Spleen (tissue), 11 donors: ENCODE results near the gene DYRK1A. TPM values are rescaled to one million over a fixed set of nuclear protein-coding genes. Genes with fewer than 3 reads are reported as not detected.
A peak's percentile ranks its signal among the peaks of the same experiment; 100 is the strongest.

Experiments used
- DNase-seq: peaks from one replicate; pipeline ENCODE4 v3.0.0-alpha.2; 2020
- H3K27ac ChIP-seq, 8 donors: fragments of 200-600 bp; sonication (generic) in 7 of 8; 1 replicate in 4 of 8; 2 replicates in 4 of 8; pipeline versions ENCODE4 v1.5.0 to v1.8.0; 2016 to 2021; ENCODE audit warnings: inconsistent platforms in 4 of 8, mild to moderate bottlenecking in 4 of 8, moderate library complexity in 1 of 8
- H3K27me3 ChIP-seq, 7 donors: fragments of 200-600 bp; sonication (generic) in 6 of 7; replicated peaks in 1 of 7; 1 replicate in 4 of 7; 2 replicates in 3 of 7; pipeline versions ENCODE4 v1.5.0 to v1.8.0; 2016 to 2021; ENCODE audit warnings: inconsistent platforms in 3 of 7, mild to moderate bottlenecking in 1 of 7
- H3K36me3 ChIP-seq, 6 donors: fragments of 200-600 bp; sonication (generic) in 5 of 6; 1 replicate in 4 of 6; 2 replicates in 2 of 6; pipeline versions ENCODE4 v1.5.0 to v1.8.0; 2016 to 2021; ENCODE audit warnings: inconsistent platforms in 2 of 6
- H3K4me1 ChIP-seq, 6 donors: fragments of 200-600 bp; sonication (generic) in 5 of 6; 1 replicate in 3 of 6; 2 replicates in 3 of 6; pipeline versions ENCODE4 v1.5.0 to v1.8.0; 2016 to 2021; ENCODE audit warnings: inconsistent platforms in 3 of 6
- H3K4me3 ChIP-seq, 8 donors: fragments of 200-600 bp; sonication (generic) in 7 of 8; 1 replicate in 4 of 8; 2 replicates in 4 of 8; pipeline versions ENCODE4 v1.5.0 to v1.8.0; 2016 to 2021; ENCODE audit warnings: inconsistent platforms in 4 of 8, mild to moderate bottlenecking in 4 of 8, moderate library complexity in 2 of 8
- H3K9me3 ChIP-seq, 8 donors: fragments of 200-600 bp; sonication (generic) in 7 of 8; 1 replicate in 4 of 8; 2 replicates in 4 of 8; pipeline versions ENCODE4 v1.5.0 to v1.8.0; 2016 to 2021; ENCODE audit warnings: inconsistent platforms in 4 of 8
- CTCF ChIP-seq, 11 experiments: fragments of 200-600 bp in 7 of 11; fragments of 450-650 bp in 4 of 11; sonication (generic) in 4 of 11; IDR thresholded peaks in 8 of 11; conservative IDR thresholded peaks in 3 of 11; 1 replicate in 7 of 11; 2 replicates in 4 of 11; pipeline versions ENCODE4 v1.4.0 to v1.8.0; 2016 to 2021; ENCODE audit warnings: antibody characterized with exemption in 11 of 11, inconsistent platforms in 4 of 11, mild to moderate bottlenecking in 1 of 11
- POLR2A ChIP-seq, 3 donors: fragments of 450-650 bp; IDR thresholded peaks; one replicate each; pipeline ENCODE4 v1.5.1; 2017; ENCODE audit warnings: antibody characterized with exemption in 3 of 3, mild to moderate bottlenecking in 1 of 3
- POLR2AphosphoS5 ChIP-seq, 3 donors: sonication (generic); formaldehyde crosslinking; IDR thresholded peaks; one replicate each; pipeline ENCODE4 v1.5.1; 2017; ENCODE audit warnings: antibody characterized with exemption in 3 of 3
- WGBS, 5 donors: extraction: QIAGEN DNeasy Blood & Tissue Kit in 3 of 5; methylation state at CpG; one replicate each; pipeline versions ENCODE4 v1.1.5 to v1.1.7; 2013 to 2018; 5-methylcytosine and 5-hydroxymethylcytosine counted together
- intact Hi-C: fragments of 100-400 bp; cut with DNase I; formaldehyde crosslinking; loops from one replicate; pipeline ENCODE4 v1.15.0; 2023; ENCODE audit warnings: low total_unique reads
- polyA plus RNA-seq, 3 donors: library from polyadenylated mRNA; stranded (reverse); fragments of 200-250 nt; gene quantifications; one replicate each; pipeline ENCODE4 v1.2.1, GENCODE V29; 2013
- total RNA-seq, 7 donors: library from RNA; depleted of rRNA in 3 of 7; stranded (reverse); fragments of >200 nt in 3 of 7; fragmentation: NEBNext Ultra II Directional in 4 of 7; extraction: Animal tissue kit (Norgen Biotek cat#: 25700) in 4 of 7; gene quantifications; one replicate each; pipeline versions ENCODE4 v1.1.0 to v1.2.1, GENCODE V29; 2016 to 2021
- donor health status: healthy with polysubstance abuse.
- donor health status: DM: no; HTN: no; CAD: no; lungs with moderate emphysema.
- donor health status: DM: no; HTN: no; CAD: no.
- donor health status: Bipolar disorder and iron deficiency.
- donor health status: healthy.
- donor health status: DM: no; HTN: no; CAD: no.
- donor health status: DM: yes; HTN: yes; CAD: no.

DYRK1A gene
- total and polyA plus RNA-seq, 10 donors: 21.9 to 115 (median 95.1) TPM

- TF ChIP-seq POLR2AphosphoS5 (IDR thresholded peaks at IDR 0.05): peak in 1 of 3 donors; percentile 8
- TF ChIP-seq CTCF (IDR thresholded peaks at IDR 0.05 in 8 of 11, conservative IDR thresholded peaks at IDR 0.05 in 3 of 11): no peak
- intact Hi-C loops: no loop called here
- Histone ChIP-seq H3K36me3 (peaks cover 0 to 24% (median 0%) of the 10 kb centered on the region in 6 donors), H3K4me1 (peaks cover 19 to 98% (median 83%) of the 10 kb centered on the region in 6 donors), H3K27me3 (no peaks in the 10 kb centered on the region), H3K27ac (peak overlapping the region in 3 of 8 donors; percentile 12 to 36 (median 18)), H3K4me3 (no peak overlapping the region), H3K9me3 (no peaks in the 10 kb centered on the region)
- DNase-seq: no peak
- 51 to 66% (median 60%) methylated on average over 4 of the region's 4 CpGs for WGBS, 5 donors
These were observed 85.7 kb downstream of the DYRK1A start for GRCh38 chr21:37452227-37452626.

DNA sequence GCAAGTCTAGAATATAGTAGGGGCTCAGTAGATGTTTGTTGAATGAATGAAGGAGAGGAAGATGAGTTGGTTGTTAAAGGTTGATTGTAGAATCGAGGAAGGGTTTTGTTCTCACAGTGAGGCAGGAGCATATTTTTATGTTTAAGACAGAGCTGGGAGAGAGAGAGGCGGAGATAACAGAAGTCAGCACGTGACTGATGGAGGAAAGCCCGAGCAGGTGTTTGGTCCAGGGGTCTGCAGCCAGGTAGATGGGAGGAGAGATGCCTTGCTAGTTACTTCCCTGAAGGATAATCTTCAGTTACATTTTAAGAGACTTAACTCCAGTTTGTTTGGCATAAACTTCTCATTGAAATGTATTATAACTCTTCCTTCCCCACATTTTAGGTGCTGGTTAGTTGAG lies 86.8 kb downstream of the DYRK1A start:
- no peak for TF ChIP-seq POLR2AphosphoS5 (IDR thresholded peaks at IDR 0.05)
- TF ChIP-seq POLR2A (IDR thresholded peaks at IDR 0.05): no peak
- no peak for TF ChIP-seq CTCF (IDR thresholded peaks at IDR 0.05 in 8 of 11, conservative IDR thresholded peaks at IDR 0.05 in 3 of 11)
- 87 to 94% (median 92%) methylated on average over 4 of the region's 4 CpGs for WGBS, 5 donors
- H3K36me3 ChIP-seq: peaks cover 0 to 24% (median 0%) of the 10 kb centered on the region in 6 donors
- H3K4me1 ChIP-seq: peaks cover 26 to 98% (median 83%) of the 10 kb centered on the region in 6 donors
- intact Hi-C loops: no loop called here
- no peak overlapping the region for H3K27ac ChIP-seq
- H3K9me3 ChIP-seq: no peaks in the 10 kb centered on the region
- DNase-seq: no peak
- H3K27me3 ChIP-seq: no peaks in the 10 kb centered on the region
- H3K4me3 ChIP-seq: no peak overlapping the region

DNA sequence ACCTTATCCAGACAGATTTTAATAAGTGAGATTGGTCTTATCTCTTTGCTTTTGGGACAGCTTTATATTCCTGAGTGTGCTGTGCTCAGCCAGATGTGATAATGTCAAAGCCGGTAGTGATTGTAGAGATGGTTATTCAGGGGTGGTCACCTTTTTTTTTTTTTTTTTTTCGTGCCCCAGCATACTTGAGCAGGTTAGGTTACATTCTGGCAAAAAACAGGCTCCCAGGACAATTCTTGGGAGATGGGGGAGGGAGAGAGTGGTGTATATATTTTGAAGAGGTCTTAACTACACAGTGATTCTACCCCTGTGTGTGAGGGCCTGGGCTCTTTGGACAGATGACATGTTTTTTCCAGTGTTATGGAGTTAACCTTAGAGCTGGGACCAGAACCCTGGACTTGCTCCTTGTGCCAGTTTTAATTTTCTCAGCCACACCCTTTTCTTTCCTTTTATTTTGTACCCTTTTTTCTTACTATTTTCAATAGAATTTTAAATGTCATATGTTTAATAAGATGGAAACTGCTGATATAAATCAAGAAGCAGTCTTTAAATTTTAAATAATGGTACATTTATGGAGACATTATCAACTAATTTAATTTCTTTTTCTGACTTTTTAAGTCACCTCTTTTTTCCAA lies 88.4 kb downstream of the DYRK1A start:
- 76 to 96% (median 82%) methylated on average over 2 of the region's 2 CpGs for WGBS, 5 donors
- DNase-seq: no peak
- H3K36me3 ChIP-seq: peaks cover 0 to 15% (median 0%) of the 10 kb centered on the region in 6 donors
- peaks cover 42 to 100% (median 84%) of the 10 kb centered on the region in 6 donors for H3K4me1 ChIP-seq
- intact Hi-C loops: no loop called here
- no peak for TF ChIP-seq CTCF (IDR thresholded peaks at IDR 0.05 in 8 of 11, conservative IDR thresholded peaks at IDR 0.05 in 3 of 11)
- no peak for TF ChIP-seq POLR2AphosphoS5 (IDR thresholded peaks at IDR 0.05)
- no peak for TF ChIP-seq POLR2A (IDR thresholded peaks at IDR 0.05)
- H3K9me3 ChIP-seq: no peaks in the 10 kb centered on the region
- no peaks in the 10 kb centered on the region for H3K27me3 ChIP-seq
- H3K27ac ChIP-seq: peak overlapping the region in 2 of 8 donors; percentile 12 to 47
- no peak overlapping the region for H3K4me3 ChIP-seq

- no peak overlapping the region for H3K4me3 ChIP-seq
- DNase-seq: no peak
- TF ChIP-seq POLR2A (IDR thresholded peaks at IDR 0.05): no peak
- TF ChIP-seq CTCF (IDR thresholded peaks at IDR 0.05 in 8 of 11, conservative IDR thresholded peaks at IDR 0.05 in 3 of 11): no peak
- no peak for TF ChIP-seq POLR2AphosphoS5 (IDR thresholded peaks at IDR 0.05)
- H3K4me1 ChIP-seq: peaks cover 45 to 100% (median 84%) of the 10 kb centered on the region in 6 donors
- peaks cover 0 to 10% (median 0%) of the 10 kb centered on the region in 6 donors for H3K36me3 ChIP-seq
- intact Hi-C loops: no loop called here
- WGBS, 5 donors: 45 to 54% (median 50%) methylated on average over 7 of the region's 7 CpGs
- H3K27me3 ChIP-seq: no peaks in the 10 kb centered on the region
- H3K9me3 ChIP-seq: no peaks in the 10 kb centered on the region
- H3K27ac ChIP-seq: peak overlapping the region in 1 of 8 donors; percentile 47
These were observed 88.9 kb downstream of the DYRK1A start for GRCh38 chr21:37455504-37455911.
